Measurements from ENCODE around the gene GALM. TPM values are rescaled to one million over a fixed set of nuclear protein-coding genes. Genes with fewer than 3 reads are reported as not detected.

GALM gene
- total RNA-seq, 1 donor from 2014 or later, result 1.6 TPM

GRCh38 chr2:38763728-38764127 is 97.8 kb downstream of the GALM start:
- no peak for TF ChIP-seq CTCF (IDR thresholded peaks at IDR 0.05; ENCODE audit: insufficient read depth, low read length, severe bottlenecking)
- DNase-seq (ENCODE audit: low read depth) (no peak), FAIRE-seq (no peak)
- Histone ChIP-seq H3K4me3 (ENCODE audit: low read depth, low read length) (no peak overlapping the region), H3K27me3 (ENCODE audit: control insufficient read depth, insufficient read depth, low read length) (no peaks in the 10 kb centered on the region), H3K36me3 (ENCODE audit: control insufficient read depth, insufficient read depth, low read length) (no peaks in the 10 kb centered on the region)

- no peaks in the 10 kb centered on the region for H3K36me3 ChIP-seq (ENCODE audit: control insufficient read depth, insufficient read depth, low read length)
- FAIRE-seq, result no peak
- TF ChIP-seq CTCF (IDR thresholded peaks at IDR 0.05; ENCODE audit: insufficient read depth, low read length, severe bottlenecking), result no peak
- H3K4me3 ChIP-seq (ENCODE audit: low read depth, low read length), result no peak overlapping the region
- DNase-seq (ENCODE audit: low read depth), result peak; percentile 84
- no peaks in the 10 kb centered on the region for H3K27me3 ChIP-seq (ENCODE audit: control insufficient read depth, insufficient read depth, low read length)
Observed at GRCh38 chr2:38765149-38765548, 99.2 kb downstream of the GALM start.

- no peak overlapping the region for H3K4me3 ChIP-seq (ENCODE audit: low read depth, low read length)
- no peak for FAIRE-seq
- no peaks in the 10 kb centered on the region for H3K27me3 ChIP-seq (ENCODE audit: control insufficient read depth, insufficient read depth, low read length)
- TF ChIP-seq CTCF (IDR thresholded peaks at IDR 0.05; ENCODE audit: insufficient read depth, low read length, severe bottlenecking), result no peak
- H3K36me3 ChIP-seq (ENCODE audit: control insufficient read depth, insufficient read depth, low read length), result no peaks in the 10 kb centered on the region
- DNase-seq (ENCODE audit: low read depth), result peak; percentile 38
Observed at GRCh38 chr2:38765551-38765950, 99.6 kb downstream of the GALM start.

- DNase-seq (ENCODE audit: low read depth), result peak; percentile 61
- no peak overlapping the region for H3K4me3 ChIP-seq (ENCODE audit: low read depth, low read length)
- FAIRE-seq, result no peak
- no peak for TF ChIP-seq CTCF (IDR thresholded peaks at IDR 0.05; ENCODE audit: insufficient read depth, low read length, severe bottlenecking)
- no peaks in the 10 kb centered on the region for H3K36me3 ChIP-seq (ENCODE audit: control insufficient read depth, insufficient read depth, low read length)
- H3K27me3 ChIP-seq (ENCODE audit: control insufficient read depth, insufficient read depth, low read length), result no peaks in the 10 kb centered on the region
Observed at GRCh38 chr2:38771632-38772031, 105.7 kb downstream of the GALM start.

GRCh38 chr2:38775097-38775920 is 109.4 kb downstream of the GALM start:
- H3K4me3 ChIP-seq (ENCODE audit: low read depth, low read length), result no peak overlapping the region
- no peaks in the 10 kb centered on the region for H3K27me3 ChIP-seq (ENCODE audit: control insufficient read depth, insufficient read depth, low read length)
- FAIRE-seq (no peak), DNase-seq (ENCODE audit: low read depth) (no peak)
- no peaks in the 10 kb centered on the region for H3K36me3 ChIP-seq (ENCODE audit: control insufficient read depth, insufficient read depth, low read length)
- TF ChIP-seq CTCF (IDR thresholded peaks at IDR 0.05; ENCODE audit: insufficient read depth, low read length, severe bottlenecking), result no peak

GRCh38 chr2:38775921-38776225 is 110.0 kb downstream of the GALM start:
- no peak for TF ChIP-seq CTCF (IDR thresholded peaks at IDR 0.05; ENCODE audit: insufficient read depth, low read length, severe bottlenecking)
- DNase-seq (ENCODE audit: low read depth), result no peak
- no peaks in the 10 kb centered on the region for H3K27me3 ChIP-seq (ENCODE audit: control insufficient read depth, insufficient read depth, low read length)
- H3K4me3 ChIP-seq (ENCODE audit: low read depth, low read length), result no peak overlapping the region
- no peak for FAIRE-seq
- no peaks in the 10 kb centered on the region for H3K36me3 ChIP-seq (ENCODE audit: control insufficient read depth, insufficient read depth, low read length)

All from bronchial epithelial cell (primary cell).